A673 (cell line): ENCODE measurements around the gene ZNRD2. TPM values are rescaled to one million over a fixed set of nuclear protein-coding genes. Genes with fewer than 3 reads are reported as not detected.

Source experiments
- BruUV-seq: library from RNA; stranded (reverse); fragments of 400-500 nt; replicated peaks from 2 replicates; lab custom pipeline; 2021; lab: Mats Ljungman, UMichigan
- CTCF ChIA-PET: fragments of 300-600 bp; sonication (Branson Sonifier 250); formaldehyde crosslinking; loops from one replicate; lab custom pipeline; 2022; ENCODE audit warnings: antibody characterized with exemption; lab: Charles Lee
- POLR2A ChIA-PET: fragments of 300-600 bp; sonication (Branson Sonifier 250); formaldehyde crosslinking; loops from one replicate; lab custom pipeline; 2022; ENCODE audit warnings: antibody characterized with exemption; ENCODE audit not compliant: low non-redundant PET; lab: Charles Lee
- DNase-seq: peaks from one replicate; pipeline ENCODE4 v3.0.0-alpha.2; 2015; ENCODE audit warnings: low spot score
- H3K27ac ChIP-seq: fragments of 200-600 bp; sonication (generic); 2 replicates; pipeline ENCODE4 v1.5.1; 2016; ENCODE audit warnings: mixed run types, low read depth, mild to moderate bottlenecking, mixed read lengths, antibody characterized with exemption, low read length; ENCODE audit not compliant: poor library complexity, severe bottlenecking
- H3K27me3 ChIP-seq: fragments of 200-600 bp; sonication (generic); replicated peaks from 2 replicates; pipeline ENCODE4 v1.6.1; 2017; ENCODE audit warnings: mixed run types, low read depth, mild to moderate bottlenecking, mixed read lengths, antibody characterized with exemption, low read length; ENCODE audit not compliant: insufficient read depth, poor library complexity
- H3K36me3 ChIP-seq: fragments of 200-600 bp; sonication (generic); 2 replicates; pipeline ENCODE4 v1.6.1; 2016; ENCODE audit warnings: mixed run types, mild to moderate bottlenecking, mixed read lengths, antibody characterized with exemption, low read length; ENCODE audit not compliant: insufficient read depth, poor library complexity, severe bottlenecking
- H3K4me1 ChIP-seq: fragments of 200-600 bp; sonication (generic); 2 replicates; pipeline ENCODE4 v1.6.1; 2017; ENCODE audit warnings: mixed run types, mild to moderate bottlenecking, mixed read lengths, antibody characterized with exemption, low read length; ENCODE audit not compliant: insufficient read depth, poor library complexity, severe bottlenecking
- H3K4me3 ChIP-seq: fragments of 200-600 bp; sonication (generic); 2 replicates; pipeline ENCODE4 v1.5.1; 2016; ENCODE audit warnings: low read depth, mixed run types, mild to moderate bottlenecking, mixed read lengths, low read length; ENCODE audit not compliant: poor library complexity, severe bottlenecking
- H3K9me3 ChIP-seq: fragments of 200-600 bp; sonication (generic); 2 replicates; pipeline ENCODE4 v1.6.1; 2016; ENCODE audit warnings: mixed run types, low read depth, mild to moderate bottlenecking, mixed read lengths, antibody characterized with exemption, low read length; ENCODE audit not compliant: poor library complexity, severe bottlenecking
- EZH2 ChIP-seq: fragments of 200-600 bp; sonication (generic); IDR thresholded peaks from 2 replicates; pipeline ENCODE4 v1.6.1; 2017; ENCODE audit warnings: borderline replicate concordance, low read depth, mild to moderate bottlenecking, mixed read lengths, antibody characterized with exemption, low read length; ENCODE audit not compliant: poor library complexity, severe bottlenecking
- intact Hi-C: fragments of 100-400 bp; cut with micrococcal nuclease; formaldehyde crosslinking; loops from one replicate; pipeline ENCODE4 v1.10.0; 2022; ENCODE audit not compliant: unreplicated experiment
- total RNA-seq: library from RNA; stranded (reverse); gene quantifications from 2 replicates; pipeline ENCODE4 v1.2.3, GENCODE V29; 2021
- TF ChIP-seq, protein P1 (sequence below): fragments of 300-800, 200-600 bp; sonication (generic); conservative IDR thresholded peaks from 2 replicates; pipeline ENCODE4 v1.5.1; 2017; ENCODE audit warnings: low read depth, mild to moderate bottlenecking, antibody characterized with exemption, low read length, moderate library complexity, mixed read lengths

Gene ZNRD2
- total RNA-seq, 1 experiment from 2014 or later = 98.9 TPM

DNA sequence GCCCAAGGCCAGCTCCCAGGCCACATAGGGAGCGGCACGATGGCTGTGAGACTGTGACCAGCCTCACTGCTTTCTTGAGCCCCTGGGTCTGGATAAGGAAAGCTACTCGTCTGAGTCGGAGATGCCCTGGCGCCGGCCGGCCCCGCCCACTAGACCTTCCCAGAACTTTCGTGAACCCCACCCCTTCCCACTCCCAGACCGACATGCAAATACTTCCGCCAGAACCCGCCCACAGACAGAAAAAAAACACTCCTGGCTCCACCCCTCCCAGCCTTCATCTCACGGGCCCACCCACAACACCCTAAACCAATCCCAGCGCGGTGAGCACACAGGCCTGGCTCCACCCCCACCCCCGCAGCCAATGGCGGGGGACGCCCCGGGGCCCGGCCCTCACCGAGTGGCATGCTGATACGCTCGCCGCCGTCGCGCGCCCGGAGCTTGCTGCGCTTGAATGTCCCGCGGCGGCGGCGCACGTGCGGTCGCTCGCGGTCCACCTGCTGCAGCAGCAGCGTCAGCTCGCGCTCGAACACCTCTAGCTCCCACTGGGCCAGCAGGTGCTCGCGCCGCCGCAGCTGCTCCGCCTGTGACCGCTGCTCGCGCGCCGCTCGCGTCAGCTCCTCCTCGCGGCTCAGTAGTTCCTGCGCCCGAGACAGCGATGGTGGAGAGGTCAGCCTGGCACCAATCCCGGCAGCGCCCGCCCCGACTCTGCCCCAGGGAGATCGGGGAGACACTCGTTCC is 36.8 kb downstream of the ZNRD2 start:
- TF ChIP-seq, protein P1, sequence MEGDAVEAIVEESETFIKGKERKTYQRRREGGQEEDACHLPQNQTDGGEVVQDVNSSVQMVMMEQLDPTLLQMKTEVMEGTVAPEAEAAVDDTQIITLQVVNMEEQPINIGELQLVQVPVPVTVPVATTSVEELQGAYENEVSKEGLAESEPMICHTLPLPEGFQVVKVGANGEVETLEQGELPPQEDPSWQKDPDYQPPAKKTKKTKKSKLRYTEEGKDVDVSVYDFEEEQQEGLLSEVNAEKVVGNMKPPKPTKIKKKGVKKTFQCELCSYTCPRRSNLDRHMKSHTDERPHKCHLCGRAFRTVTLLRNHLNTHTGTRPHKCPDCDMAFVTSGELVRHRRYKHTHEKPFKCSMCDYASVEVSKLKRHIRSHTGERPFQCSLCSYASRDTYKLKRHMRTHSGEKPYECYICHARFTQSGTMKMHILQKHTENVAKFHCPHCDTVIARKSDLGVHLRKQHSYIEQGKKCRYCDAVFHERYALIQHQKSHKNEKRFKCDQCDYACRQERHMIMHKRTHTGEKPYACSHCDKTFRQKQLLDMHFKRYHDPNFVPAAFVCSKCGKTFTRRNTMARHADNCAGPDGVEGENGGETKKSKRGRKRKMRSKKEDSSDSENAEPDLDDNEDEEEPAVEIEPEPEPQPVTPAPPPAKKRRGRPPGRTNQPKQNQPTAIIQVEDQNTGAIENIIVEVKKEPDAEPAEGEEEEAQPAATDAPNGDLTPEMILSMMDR = no peak
- no peak for TF ChIP-seq EZH2
- Histone ChIP-seq H3K4me3 (peak overlapping the region; percentile 35), H3K27me3 (no peaks in the 10 kb centered on the region), H3K9me3 (no peaks in the 10 kb centered on the region), H3K4me1 (peaks cover 14% of the 10 kb centered on the region), H3K36me3 (peaks cover 28% of the 10 kb centered on the region), H3K27ac (peak overlapping the region; percentile 57)
- intact Hi-C loops = loop anchor here (5.0 kb wide), 1 partner anchor 35 kb away; the partner anchor contains the start of genes FAM89B and ZNRD2
- ChIA-PET POLR2A (interaction anchor here (0.6 kb wide), 1 partner anchor 339 kb away, joined by 3 read pairs; no protein-coding TSS in a partner anchor), CTCF (interaction anchor here (1.0 to 2.5 kb wide), 3 partner anchors 13 to 67 kb away, joined by 3 to 9 read pairs (median 6); partner anchors contain the start of gene ZNRD2)
- BruUV-seq = no TSS peak
- DNase-seq = peak; percentile 100

DNA sequence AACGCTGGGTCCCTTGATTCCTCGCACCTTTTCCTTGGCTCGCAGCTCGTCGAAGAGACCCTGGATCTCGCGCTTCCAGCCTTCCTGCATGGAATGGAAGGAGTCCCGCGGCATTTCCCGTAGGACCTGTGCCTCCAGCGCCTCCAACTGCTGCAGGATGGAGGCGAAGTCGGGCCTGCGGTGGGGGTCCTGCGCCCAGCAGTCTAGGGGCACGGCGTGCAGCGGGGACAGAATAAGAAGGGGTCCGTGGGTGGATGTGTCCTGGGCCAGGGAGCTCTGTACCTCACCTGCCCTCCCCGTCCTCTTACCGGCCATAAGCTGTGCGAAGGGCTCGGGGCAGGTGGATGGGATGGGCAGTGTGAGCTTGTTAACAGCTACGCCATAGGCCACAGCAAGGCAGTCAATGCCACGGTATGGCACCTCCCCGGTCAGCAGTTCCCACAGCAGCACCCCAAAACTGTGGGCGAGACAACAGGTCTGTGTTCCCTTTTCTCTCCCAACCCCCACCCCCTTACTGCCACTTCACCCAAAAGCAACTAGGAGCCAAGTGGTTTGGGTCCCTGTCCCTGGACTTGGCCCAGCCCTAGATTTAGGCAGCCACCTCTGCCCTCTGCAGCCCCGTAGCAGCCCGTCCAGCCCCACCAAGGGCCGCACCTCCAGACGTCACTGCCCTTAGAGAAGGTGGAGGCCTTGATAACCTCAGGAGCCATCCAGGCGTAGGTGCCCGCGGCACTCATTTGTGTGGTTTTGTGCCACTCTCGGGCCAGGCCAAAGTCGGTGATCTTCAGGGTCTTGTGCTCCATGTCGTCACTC is 37.5 kb downstream of the ZNRD2 start:
- Histone ChIP-seq H3K4me3 (peak overlapping the region; percentile 35), H3K36me3 (peaks cover 28% of the 10 kb centered on the region), H3K27ac (peak overlapping the region; percentile 57), H3K9me3 (no peaks in the 10 kb centered on the region), H3K4me1 (peaks cover 22% of the 10 kb centered on the region), H3K27me3 (no peaks in the 10 kb centered on the region)
- intact Hi-C loops = loop anchor here (5.0 kb wide), 1 partner anchor 36 kb away; the partner anchor contains the start of genes FAM89B and ZNRD2
- ChIA-PET POLR2A (no interaction called here), CTCF (interaction anchor here (1.0 to 2.5 kb wide), 3 partner anchors 14 to 68 kb away, joined by 3 to 9 read pairs (median 6); partner anchors contain the start of gene ZNRD2)
- TF ChIP-seq, protein P1 = no peak
- TF ChIP-seq EZH2 = no peak
- no TSS peak for BruUV-seq
- no peak for DNase-seq

DNA sequence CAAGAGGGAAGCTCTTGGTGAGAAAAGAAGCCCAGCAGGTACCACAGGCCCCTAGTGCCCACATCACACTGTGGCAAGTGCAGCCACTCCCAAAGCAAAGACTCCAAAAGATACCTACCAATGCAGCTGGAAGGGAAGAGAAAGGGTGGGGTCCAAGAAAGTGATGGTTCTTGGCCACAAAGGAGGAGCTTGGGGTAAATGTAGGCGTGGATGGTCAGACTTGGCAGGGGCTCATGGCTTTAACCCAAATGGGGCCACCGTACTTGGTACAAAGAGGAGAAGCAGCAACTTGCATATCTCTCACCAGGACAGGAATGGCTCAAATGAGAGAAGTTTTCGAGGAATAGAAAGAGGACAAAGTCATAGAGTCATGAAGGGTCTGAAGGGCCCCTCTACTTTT is 39.0 kb downstream of the ZNRD2 start:
- peaks cover 28% of the 10 kb centered on the region for H3K4me1 ChIP-seq
- BruUV-seq = no TSS peak
- POLR2A ChIA-PET = no interaction called here
- peaks cover 20% of the 10 kb centered on the region for H3K36me3 ChIP-seq
- H3K27ac ChIP-seq = no peak overlapping the region
- no peaks in the 10 kb centered on the region for H3K27me3 ChIP-seq
- no peak overlapping the region for H3K4me3 ChIP-seq
- DNase-seq = no peak
- no peaks in the 10 kb centered on the region for H3K9me3 ChIP-seq
- TF ChIP-seq, protein P1 = no peak
- no peak for TF ChIP-seq EZH2
- CTCF ChIA-PET = no interaction called here
- intact Hi-C loops = loop anchor here (5.0 kb wide), 1 partner anchor 37 kb away; the partner anchor contains the start of genes FAM89B and ZNRD2
